Gastrocnemius medialis (tissue), 4 donors: Measurements from ENCODE around the gene NMS.

Experiments used
- POLR2A ChIP-seq, 2 donors: fragments of 450-650 bp; IDR thresholded peaks; one replicate each; pipeline ENCODE4 v1.6.1; 2017; ENCODE audit warnings: antibody characterized with exemption in 2 of 2, mild to moderate bottlenecking in 2 of 2, moderate library complexity in 2 of 2
- TF ChIP-seq, protein P1 (sequence below), 5 experiments: fragments of 450-650 bp in 3 of 5; fragments of 200-600 bp in 2 of 5; sonication (generic) in 2 of 5; IDR thresholded peaks in 4 of 5; conservative IDR thresholded peaks in 1 of 5; 1 replicate in 4 of 5; 2 replicates in 1 of 5; pipeline ENCODE4 v1.5.1; 2016 to 2019; ENCODE audit warnings: antibody characterized with exemption in 5 of 5, mild to moderate bottlenecking in 3 of 5, moderate library complexity in 3 of 5

GRCh38 chr2:100423631-100424030 is 46.7 kb upstream of the NMS start:
- TF ChIP-seq, protein P1, sequence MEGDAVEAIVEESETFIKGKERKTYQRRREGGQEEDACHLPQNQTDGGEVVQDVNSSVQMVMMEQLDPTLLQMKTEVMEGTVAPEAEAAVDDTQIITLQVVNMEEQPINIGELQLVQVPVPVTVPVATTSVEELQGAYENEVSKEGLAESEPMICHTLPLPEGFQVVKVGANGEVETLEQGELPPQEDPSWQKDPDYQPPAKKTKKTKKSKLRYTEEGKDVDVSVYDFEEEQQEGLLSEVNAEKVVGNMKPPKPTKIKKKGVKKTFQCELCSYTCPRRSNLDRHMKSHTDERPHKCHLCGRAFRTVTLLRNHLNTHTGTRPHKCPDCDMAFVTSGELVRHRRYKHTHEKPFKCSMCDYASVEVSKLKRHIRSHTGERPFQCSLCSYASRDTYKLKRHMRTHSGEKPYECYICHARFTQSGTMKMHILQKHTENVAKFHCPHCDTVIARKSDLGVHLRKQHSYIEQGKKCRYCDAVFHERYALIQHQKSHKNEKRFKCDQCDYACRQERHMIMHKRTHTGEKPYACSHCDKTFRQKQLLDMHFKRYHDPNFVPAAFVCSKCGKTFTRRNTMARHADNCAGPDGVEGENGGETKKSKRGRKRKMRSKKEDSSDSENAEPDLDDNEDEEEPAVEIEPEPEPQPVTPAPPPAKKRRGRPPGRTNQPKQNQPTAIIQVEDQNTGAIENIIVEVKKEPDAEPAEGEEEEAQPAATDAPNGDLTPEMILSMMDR (IDR thresholded peaks at IDR 0.05 in 4 of 5, conservative IDR thresholded peaks at IDR 0.05 in 1 of 5) = no peak
- no peak for TF ChIP-seq POLR2A (IDR thresholded peaks at IDR 0.05)
